Activated CD4-positive, alpha-beta memory T cell treated with anti-CD3 and anti-CD28 coated beads for 36 hours (primary cell): ENCODE results near the gene ZNF232. TPM values are rescaled to one million over a fixed set of nuclear protein-coding genes. Genes with fewer than 3 reads are reported as not detected.
"Not testable (repeated sequence)": the region's sequence is repeated elsewhere in the genome, so short reads cannot be mapped to it uniquely, and the experiment has no call there.

Source experiments
- CTCF ChIA-PET: fragments of 350-600 bp; sonication (Branson Sonifier 250); formaldehyde crosslinking; loops from one replicate; lab custom pipeline; 2021; ENCODE audit warnings: antibody characterized with exemption, inconsistent platforms; lab: Charles Lee
- POLR2A ChIA-PET: fragments of 350-600 bp; sonication (Branson Sonifier 250); formaldehyde crosslinking; loops from one replicate; lab custom pipeline; 2021; ENCODE audit warnings: antibody characterized with exemption; lab: Charles Lee
- DNase-seq: peaks from one replicate; pipeline ENCODE4 v3.0.0-alpha.2; 2020
- H3K27ac Mint-ChIP-seq: one replicate; pipeline ENCODE4 v1.8.0; 2021; ENCODE audit warnings: mixed read lengths
- H3K27me3 Mint-ChIP-seq: one replicate; pipeline ENCODE4 v1.8.0; 2021; ENCODE audit warnings: mixed read lengths
- H3K36me3 Mint-ChIP-seq: one replicate; pipeline ENCODE4 v1.8.0; 2021; ENCODE audit warnings: mixed read lengths
- H3K4me1 Mint-ChIP-seq: one replicate; pipeline ENCODE4 v1.8.0; 2021; ENCODE audit warnings: low read depth, mixed read lengths
- H3K4me3 Mint-ChIP-seq: one replicate; pipeline ENCODE4 v1.8.0; 2021; ENCODE audit warnings: mild to moderate bottlenecking, mixed read lengths
- H3K9me3 Mint-ChIP-seq: one replicate; pipeline ENCODE4 v1.8.0; 2021; ENCODE audit warnings: mixed read lengths
- intact Hi-C: fragments of 100-400 bp; cut with micrococcal nuclease; formaldehyde crosslinking; loops from one replicate; pipeline ENCODE4 v1.15.1; 2023
- total RNA-seq, 2 experiments: library from RNA; stranded (reverse); gene quantifications; one replicate each; pipeline ENCODE4 v1.2.3, GENCODE V29; 2021

ZNF232 gene
- total RNA-seq, 2 experiments from 2014 or later = 13.6 to 14.2 TPM

DNA sequence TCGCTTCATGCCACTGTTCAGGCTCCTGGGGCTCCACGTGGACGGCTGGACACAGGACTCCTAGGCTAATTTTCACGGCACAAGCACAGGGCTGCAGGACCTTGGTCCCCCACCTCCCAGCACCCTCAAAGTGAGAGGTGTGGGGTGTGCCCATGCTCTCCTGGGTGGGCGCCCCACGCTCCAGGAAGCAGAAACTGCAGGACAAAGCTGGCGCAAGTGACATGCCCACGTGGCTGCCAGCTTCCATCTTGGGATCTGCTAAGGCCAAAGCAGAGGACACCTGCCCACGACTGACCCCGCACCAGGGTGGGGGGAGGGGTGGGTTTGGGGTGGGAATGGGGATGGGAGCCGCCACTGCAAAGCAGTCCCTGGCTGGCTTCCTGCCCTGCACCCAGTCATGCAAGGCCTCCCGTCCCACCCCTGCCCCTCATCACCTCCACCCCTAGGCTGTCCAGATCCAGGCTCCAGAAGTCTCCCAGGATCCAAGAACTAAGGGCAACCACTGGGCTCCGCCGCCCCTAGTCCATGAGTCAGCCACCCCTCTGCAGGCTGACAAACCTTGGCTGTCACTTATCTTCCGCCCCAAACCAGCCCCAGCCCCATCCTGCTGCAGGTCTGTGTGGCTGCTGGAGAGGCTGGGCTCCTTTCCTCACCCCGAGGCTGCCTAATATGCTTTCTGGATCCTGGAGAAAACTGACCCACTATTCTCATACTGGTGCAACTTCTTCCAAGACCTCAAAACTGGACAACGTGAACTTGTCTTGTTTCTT is 15.2 kb upstream of the ZNF232 start:
- POLR2A ChIA-PET = no interaction called here
- CTCF ChIA-PET = no interaction called here
- Mint-ChIP-seq H3K27ac (no peak overlapping the region), H3K36me3 (no peaks in the 10 kb centered on the region), H3K27me3 (peaks cover 20% of the 10 kb centered on the region), H3K9me3 (no peaks in the 10 kb centered on the region), H3K4me3 (no peak overlapping the region), H3K4me1 (no peaks in the 10 kb centered on the region)
- intact Hi-C loops = no loop called here
- no peak for DNase-seq

DNA sequence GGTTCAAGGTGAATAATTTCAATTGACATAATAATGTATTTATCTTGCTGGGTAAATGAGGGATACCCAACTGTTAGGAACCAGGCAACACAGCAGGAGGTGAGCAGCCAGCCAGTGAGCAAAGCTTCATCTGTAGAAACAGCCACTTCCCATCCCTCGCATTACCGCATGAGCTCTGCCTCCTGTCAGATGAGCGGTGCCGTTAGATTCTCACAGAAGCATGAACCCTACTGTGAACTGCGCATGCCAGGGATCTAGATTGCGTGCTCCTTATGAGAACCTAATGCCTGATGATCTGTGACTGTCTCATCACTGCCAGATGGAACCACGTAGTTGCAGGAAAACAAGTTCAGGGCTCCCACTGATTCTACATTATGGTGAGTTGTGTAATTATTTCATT is 13.2 kb upstream of the ZNF232 start:
- H3K9me3 Mint-ChIP-seq, H3K27ac Mint-ChIP-seq, intact Hi-C loops, H3K4me1 Mint-ChIP-seq, CTCF ChIA-PET, POLR2A ChIA-PET, H3K36me3 Mint-ChIP-seq, H3K4me3 Mint-ChIP-seq: not testable (repeated sequence)
- peak; percentile 4 for DNase-seq
- peaks cover 33% of the 10 kb centered on the region for H3K27me3 Mint-ChIP-seq

DNA sequence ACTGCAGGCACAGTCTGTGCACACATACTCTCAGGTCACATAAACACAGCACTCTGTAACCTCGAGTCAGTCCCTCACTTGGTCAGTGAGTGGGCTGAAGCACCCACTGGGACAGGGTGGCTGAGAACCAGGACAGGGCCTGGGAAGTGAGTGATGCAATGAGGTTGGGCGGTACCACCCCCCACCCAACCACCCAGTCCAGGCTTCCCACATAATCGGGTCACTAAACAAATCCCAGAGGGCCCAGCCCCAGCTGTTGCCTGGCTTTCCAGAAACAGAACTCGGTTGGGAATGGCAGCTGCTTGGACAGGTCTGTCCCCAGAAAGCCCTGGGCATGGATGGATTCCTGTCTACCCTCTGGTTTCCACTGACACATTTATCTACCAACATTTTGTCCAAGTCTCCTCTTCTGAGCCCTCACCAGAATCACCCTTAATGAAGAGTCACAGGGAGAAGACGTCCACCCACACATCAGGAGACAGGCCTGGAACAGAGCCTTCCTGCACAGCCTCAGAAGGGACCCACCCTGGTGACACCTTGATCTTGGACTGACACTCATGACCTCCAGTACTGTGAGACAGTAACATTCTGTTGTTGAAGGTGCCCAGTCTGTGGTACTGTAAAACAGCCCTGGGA is 12.6 kb upstream of the ZNF232 start:
- intact Hi-C loops, H3K4me3 Mint-ChIP-seq, H3K36me3 Mint-ChIP-seq, H3K27ac Mint-ChIP-seq, POLR2A ChIA-PET, H3K9me3 Mint-ChIP-seq, CTCF ChIA-PET, H3K4me1 Mint-ChIP-seq: not testable (repeated sequence)
- H3K27me3 Mint-ChIP-seq = peaks cover 33% of the 10 kb centered on the region
- DNase-seq = peak; percentile 6

GRCh38 chr17:5123343-5124124 is 11.9 kb upstream of the ZNF232 start:
- intact Hi-C loops = no loop called here
- Mint-ChIP-seq H3K36me3 (no peaks in the 10 kb centered on the region), H3K4me3 (no peak overlapping the region)

GRCh38 chr17:5122586-5123342 is 11.1 kb upstream of the ZNF232 start:
- ChIA-PET POLR2A (no interaction called here), CTCF (interaction anchor here (0.6 to 1.3 kb wide), 2 partner anchors 10 to 60 kb away, joined by 3 read pairs; no protein-coding TSS in a partner anchor)
- no peak overlapping the region for H3K27ac Mint-ChIP-seq
- no peaks in the 10 kb centered on the region for H3K9me3 Mint-ChIP-seq
- peaks cover 32% of the 10 kb centered on the region for H3K27me3 Mint-ChIP-seq
- no peaks in the 10 kb centered on the region for H3K4me1 Mint-ChIP-seq
- peak overlapping the region; percentile 6 for H3K4me3 Mint-ChIP-seq
- H3K36me3 Mint-ChIP-seq = no peaks in the 10 kb centered on the region
- intact Hi-C loops = no loop called here
- DNase-seq = peak; percentile 22

More at GRCh38 chr17:5123343-5124124, 11.9 kb upstream of the ZNF232 start:
- H3K27ac Mint-ChIP-seq = no peak overlapping the region
- no peaks in the 10 kb centered on the region for H3K4me1 Mint-ChIP-seq
- CTCF ChIA-PET = no interaction called here
- peaks cover 33% of the 10 kb centered on the region for H3K27me3 Mint-ChIP-seq
- peak; percentile 5 for DNase-seq
- POLR2A ChIA-PET = no interaction called here
- no peaks in the 10 kb centered on the region for H3K9me3 Mint-ChIP-seq

DNA sequence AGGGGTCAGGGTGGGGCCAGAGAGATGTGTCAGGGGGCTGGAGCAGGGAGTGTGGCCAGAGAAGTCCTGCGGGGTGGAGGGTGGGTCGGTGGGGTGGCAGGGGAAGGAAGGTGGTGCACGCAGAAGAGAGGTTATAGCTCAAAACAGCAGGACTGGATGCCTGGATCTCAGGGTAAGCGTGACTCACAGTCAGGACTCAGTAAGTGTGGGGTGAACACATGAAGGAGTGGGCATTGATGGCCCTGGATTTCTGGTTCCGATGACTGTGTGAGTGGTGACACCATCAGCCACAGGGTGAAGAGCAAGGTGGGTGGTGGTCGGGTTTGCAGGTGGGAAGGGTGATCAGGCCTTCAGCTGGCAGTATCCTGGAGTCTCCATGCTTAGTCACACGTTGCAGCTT is 10.4 kb upstream of the ZNF232 start:
- DNase-seq = peak; percentile 6
- POLR2A ChIA-PET, H3K9me3 Mint-ChIP-seq, H3K4me1 Mint-ChIP-seq, H3K36me3 Mint-ChIP-seq, intact Hi-C loops, H3K27ac Mint-ChIP-seq, H3K4me3 Mint-ChIP-seq: not testable (repeated sequence)
- H3K27me3 Mint-ChIP-seq = peaks cover 26% of the 10 kb centered on the region
- CTCF ChIA-PET = interaction anchor here (0.6 to 1.3 kb wide), 2 partner anchors 9 to 59 kb away, joined by 3 read pairs; no protein-coding TSS in a partner anchor

DNA sequence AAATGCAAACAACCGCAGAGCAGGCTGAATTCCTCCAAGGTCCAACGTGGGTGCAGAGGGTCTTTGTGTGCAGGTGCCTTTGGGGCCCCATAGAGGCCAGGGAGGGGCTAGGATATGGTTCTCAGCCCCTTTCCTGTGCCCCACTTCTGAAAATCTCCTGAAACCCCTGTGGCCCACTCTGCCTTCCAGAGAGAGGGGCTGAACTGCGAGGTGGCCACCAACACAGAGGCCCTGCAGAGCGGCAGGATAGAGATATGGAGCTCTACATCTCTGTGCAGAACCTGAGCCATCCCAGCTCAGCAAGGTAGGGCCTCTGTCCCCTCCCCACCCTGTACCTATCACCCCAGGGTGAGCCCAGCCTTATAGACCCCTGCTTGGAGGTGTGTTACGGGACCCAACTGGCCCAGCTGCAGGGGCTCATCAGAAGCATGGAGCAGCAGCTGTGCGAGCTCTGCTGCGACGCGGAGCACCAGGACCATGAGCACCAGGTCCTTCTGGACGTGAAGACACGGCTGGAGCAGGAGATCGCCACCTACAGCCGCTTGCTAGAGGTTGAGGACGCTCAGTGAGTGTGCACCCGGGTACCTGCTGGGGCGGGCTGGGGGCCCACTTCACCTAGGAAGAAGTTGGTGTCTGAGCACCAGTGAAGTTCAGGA is 9.6 kb upstream of the ZNF232 start:
- peaks cover 32% of the 10 kb centered on the region for H3K27me3 Mint-ChIP-seq
- POLR2A ChIA-PET = no interaction called here

DNA sequence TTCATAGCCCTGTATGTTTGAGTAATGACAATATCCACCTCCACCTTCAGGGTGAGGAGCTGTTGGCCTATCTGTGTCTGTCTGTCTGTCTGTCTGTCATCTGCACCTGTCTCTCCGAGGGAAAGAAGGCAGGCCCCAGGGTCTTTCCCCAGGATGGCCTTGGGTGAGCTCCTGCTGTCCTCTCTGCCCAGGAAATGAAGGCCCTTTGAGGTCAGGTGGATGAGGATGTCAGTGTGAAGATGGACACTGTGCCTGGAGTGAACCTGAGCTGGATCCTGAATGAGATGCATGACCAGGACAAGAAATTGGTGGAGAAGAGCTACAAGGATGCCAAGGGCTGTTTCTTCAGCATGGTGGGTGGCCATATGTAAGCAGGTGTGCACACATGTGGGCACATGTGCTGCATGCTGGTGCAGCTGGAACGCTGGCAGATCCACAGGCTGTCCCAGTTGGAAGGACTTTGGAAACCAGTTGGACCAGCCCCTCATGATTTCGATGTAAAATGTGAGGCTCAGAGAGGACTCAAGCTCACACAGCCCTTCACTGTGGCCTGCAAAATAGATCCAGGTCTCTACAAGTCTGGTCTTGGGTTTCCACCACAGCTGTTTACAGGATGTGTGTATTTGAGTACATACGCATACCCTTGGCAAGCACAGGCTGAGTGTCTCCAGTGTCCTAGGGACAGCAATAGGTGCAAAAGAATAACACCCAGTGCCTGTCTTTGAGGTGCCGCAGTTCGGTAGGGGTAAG is 8.9 kb upstream of the ZNF232 start:
- H3K36me3 Mint-ChIP-seq, CTCF ChIA-PET, H3K4me1 Mint-ChIP-seq, H3K9me3 Mint-ChIP-seq, DNase-seq, POLR2A ChIA-PET, H3K4me3 Mint-ChIP-seq, intact Hi-C loops, H3K27ac Mint-ChIP-seq: not testable (repeated sequence)
- peaks cover 34% of the 10 kb centered on the region for H3K27me3 Mint-ChIP-seq

More for the DNA sequence above, 9.6 kb upstream of the ZNF232 start:
- Mint-ChIP-seq H3K9me3 (no peaks in the 10 kb centered on the region), H3K4me1 (no peaks in the 10 kb centered on the region), H3K27ac (no peak overlapping the region), H3K4me3 (no peak overlapping the region), H3K36me3 (no peaks in the 10 kb centered on the region)
- peak; percentile 6 for DNase-seq
- intact Hi-C loops = no loop called here
- CTCF ChIA-PET = interaction anchor here (1.3 kb wide), 1 partner anchor 8 kb away, joined by 3 read pairs; no protein-coding TSS in a partner anchor

- no peak overlapping the region for H3K4me3 Mint-ChIP-seq
- DNase-seq = no peak
- ChIA-PET CTCF (no interaction called here), POLR2A (no interaction called here)
- no peak overlapping the region for H3K27ac Mint-ChIP-seq
- peaks cover 38% of the 10 kb centered on the region for H3K27me3 Mint-ChIP-seq
- no peaks in the 10 kb centered on the region for H3K9me3 Mint-ChIP-seq
- peaks cover 1% of the 10 kb centered on the region for H3K36me3 Mint-ChIP-seq
- intact Hi-C loops = no loop called here
- no peaks in the 10 kb centered on the region for H3K4me1 Mint-ChIP-seq
These were observed 8.4 kb upstream of the ZNF232 start for GRCh38 chr17:5120036-5120435.

DNA sequence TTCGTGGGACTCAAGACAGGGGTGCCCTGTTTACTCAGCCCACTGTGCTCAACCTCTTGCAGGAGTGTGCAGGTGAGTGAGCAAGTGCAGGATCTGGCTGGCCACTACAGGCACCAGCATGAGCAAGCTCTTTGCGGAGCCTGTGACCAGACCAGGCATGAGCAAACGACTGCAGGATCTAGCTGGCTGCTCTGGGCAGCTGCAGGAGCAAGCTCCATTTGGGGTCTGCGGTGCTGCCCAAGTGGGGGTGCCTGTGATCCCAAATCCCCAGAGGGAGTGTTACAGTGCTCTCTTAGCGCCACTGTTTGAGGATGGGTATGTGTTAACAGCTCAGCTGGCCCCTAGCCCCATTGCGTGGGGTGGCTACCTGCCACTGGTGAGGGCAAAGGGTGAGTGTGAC is 6.5 kb upstream of the ZNF232 start:
- H3K27me3 Mint-ChIP-seq = peaks cover 34% of the 10 kb centered on the region
- ChIA-PET POLR2A (no interaction called here), CTCF (no interaction called here)
- peaks cover 16% of the 10 kb centered on the region for H3K36me3 Mint-ChIP-seq
- DNase-seq = no peak
- peaks cover under 1% of the 10 kb centered on the region for H3K4me1 Mint-ChIP-seq
- H3K27ac Mint-ChIP-seq = no peak overlapping the region
- H3K4me3 Mint-ChIP-seq = no peak overlapping the region
- no peaks in the 10 kb centered on the region for H3K9me3 Mint-ChIP-seq
- intact Hi-C loops = no loop called here
